Astrocyte (in vitro differentiated cells and primary cell): ENCODE results near the gene NCOR1. TPM values are rescaled to one million over a fixed set of nuclear protein-coding genes. Genes with fewer than 3 reads are reported as not detected.

Source experiments
- DNase-seq: peaks from one replicate; pipeline ENCODE4 v3.0.0-alpha.2; 2010; ENCODE audit warnings: low read depth
- FAIRE-seq: peaks from 2 replicates; lab custom pipeline; 2011; peaks lifted over from hg19 to GRCh38; lab: Jason Lieb, UNC
- H2AFZ ChIP-seq: 2 replicates; pipeline ENCODE4 v1.6.0; 2012; ENCODE audit warnings: low read depth, low read length, inconsistent platforms
- H3K27ac ChIP-seq: 2 replicates; pipeline ENCODE4 v1.5.1; 2011; ENCODE audit warnings: low read depth, low read length, inconsistent platforms
- H3K27me3 ChIP-seq: 2 replicates; pipeline ENCODE4 v1.6.0; 2011; ENCODE audit warnings: low read length, inconsistent platforms; ENCODE audit not compliant: insufficient read depth
- H3K36me3 ChIP-seq: 2 replicates; pipeline ENCODE4 v1.5.1; 2011; ENCODE audit warnings: low read length, inconsistent platforms; ENCODE audit not compliant: insufficient read depth
- H3K4me1 ChIP-seq: 2 replicates; pipeline ENCODE4 v1.5.1; 2011; ENCODE audit warnings: low read length, inconsistent platforms; ENCODE audit not compliant: insufficient read depth
- H3K4me2 ChIP-seq: 2 replicates; pipeline ENCODE4 v1.6.0; 2012; ENCODE audit warnings: low read length, inconsistent platforms
- H3K4me3 ChIP-seq: 2 replicates; pipeline ENCODE4 v1.5.1; 2011; ENCODE audit warnings: low read depth, mild to moderate bottlenecking, low read length, inconsistent platforms; ENCODE audit not compliant: insufficient read depth
- H3K79me2 ChIP-seq: 2 replicates; pipeline ENCODE4 v1.6.0; 2012; ENCODE audit warnings: mild to moderate bottlenecking, low read length, inconsistent platforms; ENCODE audit not compliant: insufficient read depth
- H3K9ac ChIP-seq: 2 replicates; pipeline ENCODE4 v1.6.0; 2012; ENCODE audit warnings: mild to moderate bottlenecking, low read length, inconsistent platforms
- H3K9me3 ChIP-seq: 2 replicates; pipeline ENCODE4 v1.5.1; 2012; ENCODE audit warnings: low read depth, mild to moderate bottlenecking, low read length, inconsistent platforms; ENCODE audit not compliant: insufficient read depth
- H4K20me1 ChIP-seq: 2 replicates; pipeline ENCODE4 v1.6.0; 2012; ENCODE audit warnings: low read length, inconsistent platforms; ENCODE audit not compliant: insufficient read depth
- H3K27ac Mint-ChIP-seq: one replicate; pipeline ENCODE4 v1.8.0; 2021; ENCODE audit warnings: mild to moderate bottlenecking, mixed read lengths; ENCODE audit not compliant: unreplicated experiment
- H3K27me3 Mint-ChIP-seq: one replicate; pipeline ENCODE4 v1.8.0; 2021; ENCODE audit warnings: low read depth, mixed read lengths; ENCODE audit not compliant: unreplicated experiment
- H3K36me3 Mint-ChIP-seq: one replicate; pipeline ENCODE4 v1.8.0; 2021; ENCODE audit warnings: low read depth, mixed read lengths; ENCODE audit not compliant: unreplicated experiment
- H3K4me1 Mint-ChIP-seq: one replicate; pipeline ENCODE4 v1.8.0; 2021; ENCODE audit warnings: low read depth, mixed read lengths; ENCODE audit not compliant: unreplicated experiment
- H3K4me3 Mint-ChIP-seq: one replicate; pipeline ENCODE4 v1.8.0; 2021; ENCODE audit warnings: mild to moderate bottlenecking, moderate library complexity, mixed read lengths; ENCODE audit not compliant: unreplicated experiment
- H3K9me3 Mint-ChIP-seq: one replicate; pipeline ENCODE4 v1.8.0; 2021; ENCODE audit warnings: mild to moderate bottlenecking, mixed read lengths; ENCODE audit not compliant: unreplicated experiment
- EZH2 ChIP-seq: IDR thresholded peaks from 2 replicates; pipeline ENCODE4 v1.6.1; 2012; ENCODE audit warnings: mild to moderate bottlenecking, low read length, inconsistent platforms; ENCODE audit not compliant: insufficient read depth
- total RNA-seq: library from RNA; stranded (reverse); gene quantifications from 2 replicates; pipeline ENCODE4 v1.2.1, GENCODE V29; 2021
- TF ChIP-seq, protein P1 (sequence below): IDR thresholded peaks from 2 replicates; pipeline ENCODE4 v1.5.1; 2011; ENCODE audit warnings: low read depth, mild to moderate bottlenecking, inconsistent platforms, low read length, moderate library complexity; ENCODE audit not compliant: insufficient read depth

Gene NCOR1
- total RNA-seq, 1 donor from 2014 or later, result 119 TPM

DNA sequence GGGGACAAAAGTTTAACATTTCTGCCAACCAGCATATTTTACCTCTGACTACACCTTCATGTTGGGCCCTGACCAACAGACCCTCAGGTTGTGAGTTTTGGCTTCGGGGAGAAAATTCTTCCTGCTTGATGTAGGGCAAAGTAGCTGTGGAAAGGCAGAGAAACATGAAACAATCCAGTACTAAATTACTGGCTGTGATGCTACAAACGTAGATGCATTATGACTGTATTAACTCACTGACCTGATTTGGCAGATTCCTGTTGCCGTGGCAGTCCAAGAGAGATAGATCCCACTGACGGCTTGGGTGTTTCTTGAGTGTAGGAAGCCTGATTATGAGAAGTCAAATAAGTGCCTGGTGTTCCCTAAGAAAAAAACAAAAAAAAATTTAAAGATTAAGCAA, 135.0 kb downstream of the NCOR1 start:
- Histone ChIP-seq H3K4me3 (no peak overlapping the region), H2AFZ (no peak overlapping the region), H3K36me3 (peaks cover 25% of the 10 kb centered on the region), H3K79me2 (peaks cover 29% of the 10 kb centered on the region), H3K9ac (no peak overlapping the region), H3K27ac (no peak overlapping the region), H3K4me1 (peaks cover 5% of the 10 kb centered on the region), H4K20me1 (peaks cover 16% of the 10 kb centered on the region), H3K4me2 (no peak overlapping the region), H3K27me3 (no peaks in the 10 kb centered on the region), H3K9me3 (no peaks in the 10 kb centered on the region)
- H3K4me3 Mint-ChIP-seq, result no peak overlapping the region
- TF ChIP-seq, protein P1, sequence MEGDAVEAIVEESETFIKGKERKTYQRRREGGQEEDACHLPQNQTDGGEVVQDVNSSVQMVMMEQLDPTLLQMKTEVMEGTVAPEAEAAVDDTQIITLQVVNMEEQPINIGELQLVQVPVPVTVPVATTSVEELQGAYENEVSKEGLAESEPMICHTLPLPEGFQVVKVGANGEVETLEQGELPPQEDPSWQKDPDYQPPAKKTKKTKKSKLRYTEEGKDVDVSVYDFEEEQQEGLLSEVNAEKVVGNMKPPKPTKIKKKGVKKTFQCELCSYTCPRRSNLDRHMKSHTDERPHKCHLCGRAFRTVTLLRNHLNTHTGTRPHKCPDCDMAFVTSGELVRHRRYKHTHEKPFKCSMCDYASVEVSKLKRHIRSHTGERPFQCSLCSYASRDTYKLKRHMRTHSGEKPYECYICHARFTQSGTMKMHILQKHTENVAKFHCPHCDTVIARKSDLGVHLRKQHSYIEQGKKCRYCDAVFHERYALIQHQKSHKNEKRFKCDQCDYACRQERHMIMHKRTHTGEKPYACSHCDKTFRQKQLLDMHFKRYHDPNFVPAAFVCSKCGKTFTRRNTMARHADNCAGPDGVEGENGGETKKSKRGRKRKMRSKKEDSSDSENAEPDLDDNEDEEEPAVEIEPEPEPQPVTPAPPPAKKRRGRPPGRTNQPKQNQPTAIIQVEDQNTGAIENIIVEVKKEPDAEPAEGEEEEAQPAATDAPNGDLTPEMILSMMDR, result no peak
- TF ChIP-seq EZH2, result no peak
- no peaks in the 10 kb centered on the region for H3K27me3 Mint-ChIP-seq
- DNase-seq (peak; percentile 59), FAIRE-seq (no peak)
- H3K4me1 Mint-ChIP-seq, result no peaks in the 10 kb centered on the region
- H3K9me3 Mint-ChIP-seq, result peaks cover 3% of the 10 kb centered on the region
- H3K36me3 Mint-ChIP-seq, result peaks cover 15% of the 10 kb centered on the region
- no peak overlapping the region for H3K27ac Mint-ChIP-seq

DNA sequence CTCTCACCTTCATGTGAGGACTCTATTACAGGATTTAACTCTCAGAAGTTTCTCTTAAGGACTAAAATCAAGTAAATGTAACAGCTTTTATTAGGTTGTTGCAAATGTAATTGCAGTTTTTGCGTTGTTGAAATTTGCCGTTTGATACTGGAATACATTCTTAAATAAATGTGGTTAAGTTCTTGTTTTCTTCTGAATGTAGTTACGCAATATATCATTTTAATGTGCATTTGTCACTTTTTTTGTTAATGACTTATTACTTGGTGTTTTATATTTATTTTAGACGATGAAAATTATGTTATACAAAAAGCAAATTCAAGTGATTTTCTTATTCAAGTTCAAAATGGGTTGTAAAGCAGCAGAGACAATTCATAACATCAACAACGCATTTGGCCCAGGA, 139.4 kb downstream of the NCOR1 start:
- Mint-ChIP-seq H3K27me3 (no peaks in the 10 kb centered on the region), H3K4me1 (no peaks in the 10 kb centered on the region), H3K36me3 (peaks cover 17% of the 10 kb centered on the region), H3K27ac (no peak overlapping the region), H3K9me3 (no peaks in the 10 kb centered on the region), H3K4me3 (no peak overlapping the region)
- no peaks in the 10 kb centered on the region for H3K9me3 ChIP-seq
- no peak overlapping the region for H2AFZ ChIP-seq
- H3K4me2 ChIP-seq, result no peak overlapping the region
- H3K4me1 ChIP-seq, result no peaks in the 10 kb centered on the region
- no peak for DNase-seq
- FAIRE-seq, result no peak
- H4K20me1 ChIP-seq, result peaks cover 9% of the 10 kb centered on the region
- peaks cover 4% of the 10 kb centered on the region for H3K79me2 ChIP-seq
- H3K27me3 ChIP-seq, result no peaks in the 10 kb centered on the region
- no peak overlapping the region for H3K4me3 ChIP-seq
- H3K27ac ChIP-seq, result no peak overlapping the region
- H3K36me3 ChIP-seq, result peaks cover 53% of the 10 kb centered on the region
- H3K9ac ChIP-seq, result no peak overlapping the region
- no peak for TF ChIP-seq EZH2
- TF ChIP-seq, protein P1, result no peak

DNA sequence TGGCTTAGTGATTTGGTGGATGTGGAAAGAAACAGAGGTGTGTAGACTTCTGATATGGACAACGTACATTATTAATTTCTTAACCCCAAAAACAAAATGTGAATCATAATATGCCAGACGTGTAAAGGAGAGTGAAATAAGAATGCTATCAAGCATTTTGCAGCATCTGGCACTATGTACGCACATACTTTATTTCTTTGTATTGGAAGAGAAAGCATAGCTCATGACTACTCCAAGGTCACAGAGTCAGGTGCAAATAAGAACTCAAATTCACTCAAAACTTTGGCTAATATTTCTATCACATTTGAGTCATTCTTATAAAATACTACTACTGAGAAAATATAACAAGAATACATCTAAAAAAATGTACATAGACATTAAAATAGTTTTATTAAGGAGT, 140.9 kb downstream of the NCOR1 start:
- no peaks in the 10 kb centered on the region for H3K4me1 ChIP-seq
- Mint-ChIP-seq H3K4me3 (no peak overlapping the region), H3K4me1 (no peaks in the 10 kb centered on the region), H3K9me3 (no peaks in the 10 kb centered on the region), H3K27me3 (no peaks in the 10 kb centered on the region), H3K36me3 (peaks cover 22% of the 10 kb centered on the region), H3K27ac (no peak overlapping the region)
- no peaks in the 10 kb centered on the region for H3K9me3 ChIP-seq
- peaks cover 4% of the 10 kb centered on the region for H3K79me2 ChIP-seq
- DNase-seq (no peak), FAIRE-seq (no peak)
- H4K20me1 ChIP-seq, result peaks cover 9% of the 10 kb centered on the region
- no peak overlapping the region for H3K4me3 ChIP-seq
- H3K27ac ChIP-seq, result no peak overlapping the region
- H2AFZ ChIP-seq, result no peak overlapping the region
- TF ChIP-seq EZH2, result no peak
- TF ChIP-seq, protein P1, result no peak
- no peaks in the 10 kb centered on the region for H3K27me3 ChIP-seq
- H3K9ac ChIP-seq, result no peak overlapping the region
- peaks cover 57% of the 10 kb centered on the region for H3K36me3 ChIP-seq
- no peak overlapping the region for H3K4me2 ChIP-seq
